ENCODE measurements around the gene CELF4.

Gene CELF4

DNA sequence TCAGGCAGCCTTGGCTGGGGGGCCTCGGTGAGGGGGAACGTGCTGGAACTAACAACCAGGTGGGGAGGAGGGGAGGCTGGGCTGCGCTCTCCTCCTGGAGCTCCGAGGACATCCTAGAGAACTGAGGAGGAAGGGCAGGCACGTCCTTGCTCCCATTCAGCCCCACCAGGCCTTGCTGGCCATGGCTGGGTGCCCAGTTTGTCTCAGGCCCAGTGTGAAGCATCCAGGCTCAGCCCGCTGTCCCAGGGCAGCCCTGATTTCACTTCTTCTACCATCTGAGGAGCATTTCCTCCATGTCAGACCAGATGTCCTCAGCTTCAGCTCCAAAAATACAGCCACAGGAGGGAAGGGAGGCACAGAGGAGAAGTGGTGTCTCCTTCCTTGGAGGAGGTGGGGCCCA, 125.4 kb downstream of the CELF4 start:
- DNase-seq (ENCODE audit: low spot score): no peak

DNA sequence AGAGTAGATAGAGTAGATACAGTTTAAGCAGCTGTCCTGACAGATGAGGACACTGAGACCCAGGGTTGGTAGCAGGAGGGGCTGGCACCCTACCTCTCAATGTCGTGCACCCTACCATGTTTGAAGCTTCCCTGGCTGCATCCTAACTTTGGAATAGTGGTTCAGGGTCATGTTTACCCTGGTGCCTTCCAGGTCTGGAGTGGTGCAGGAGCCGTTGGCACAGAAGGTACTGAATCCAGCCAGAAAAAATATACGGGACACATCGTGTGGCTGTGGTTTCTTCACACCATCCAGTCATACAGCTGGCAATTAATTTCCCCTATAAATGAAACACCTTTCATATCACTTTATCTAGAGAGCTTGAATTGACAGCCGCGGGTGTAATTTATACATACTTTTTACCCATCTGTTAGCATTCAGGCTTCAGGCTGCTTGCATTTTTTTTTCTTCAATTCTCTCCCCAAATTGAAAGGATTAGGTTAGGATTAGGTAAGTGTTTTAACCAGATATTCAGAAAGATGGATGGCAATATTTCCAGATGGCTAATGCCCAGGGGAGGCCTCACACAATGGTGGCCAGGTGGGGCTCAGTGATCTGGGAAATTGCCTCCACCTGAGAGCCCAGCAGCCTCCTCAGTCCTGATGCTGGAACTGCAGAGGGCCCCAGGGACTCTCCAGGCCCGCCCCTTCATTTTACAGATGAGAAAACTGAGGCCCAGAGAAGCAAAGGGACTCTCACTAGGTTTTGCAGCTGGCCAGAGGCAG, 127.0 kb downstream of the CELF4 start:
- DNase-seq (ENCODE audit: low spot score): peak; percentile 78

DNA sequence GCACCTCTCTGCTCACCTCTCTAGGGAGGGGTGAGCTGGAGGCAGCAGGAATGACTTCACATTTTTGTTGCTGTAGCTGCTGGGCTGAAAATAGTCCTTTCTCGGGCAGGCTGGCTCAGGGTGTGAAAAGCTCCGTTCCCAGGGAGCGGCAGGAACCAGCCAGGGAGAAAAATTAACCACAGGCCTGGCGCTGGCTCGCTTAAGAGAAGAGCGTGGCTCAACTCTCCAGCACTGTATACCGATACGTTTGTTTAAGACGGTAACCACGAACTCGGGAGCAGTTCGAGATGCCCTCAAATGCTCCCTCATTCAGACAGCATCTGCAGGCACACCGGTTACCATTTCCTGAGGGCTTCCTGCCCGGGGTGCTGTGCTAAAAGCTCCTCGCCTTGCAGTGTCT, 129.6 kb downstream of the CELF4 start:
- DNase-seq (ENCODE audit: low spot score): no peak

DNA sequence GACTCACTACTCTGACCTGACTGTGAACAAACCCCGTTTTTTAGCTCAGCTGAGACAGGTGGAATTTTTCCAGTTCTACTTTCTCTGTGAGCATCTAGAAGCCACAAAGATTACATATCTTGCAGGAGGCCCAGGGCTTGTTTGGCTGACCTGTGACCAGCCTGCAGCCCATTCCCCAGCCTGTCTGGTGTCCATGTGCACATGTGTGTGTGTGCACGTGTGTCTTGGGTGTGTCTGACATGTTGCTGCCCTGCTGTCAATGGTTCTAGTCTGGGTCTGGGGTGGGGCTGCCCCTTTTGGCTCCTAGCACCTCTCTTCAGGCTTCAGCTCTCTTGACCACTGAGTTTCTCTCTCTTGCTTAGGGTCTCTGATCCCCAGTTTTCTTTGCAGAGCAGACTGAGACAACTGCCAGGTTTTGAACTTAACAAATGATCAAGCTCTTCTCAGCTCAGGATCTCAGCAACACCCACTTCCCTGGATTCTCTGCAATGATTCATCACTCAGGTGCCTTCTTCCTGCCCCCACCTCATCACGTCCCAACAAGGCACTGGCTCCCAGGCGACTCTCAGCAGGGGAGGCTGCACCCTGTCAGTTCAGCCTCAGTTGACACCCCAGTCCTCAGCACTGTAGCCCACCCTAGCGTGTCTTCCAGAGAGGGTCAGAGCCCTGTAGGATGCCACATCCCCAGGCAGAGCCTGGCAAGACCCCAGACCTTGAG, 130.3 kb downstream of the CELF4 start:
- no peak for DNase-seq (ENCODE audit: low spot score)

DNA sequence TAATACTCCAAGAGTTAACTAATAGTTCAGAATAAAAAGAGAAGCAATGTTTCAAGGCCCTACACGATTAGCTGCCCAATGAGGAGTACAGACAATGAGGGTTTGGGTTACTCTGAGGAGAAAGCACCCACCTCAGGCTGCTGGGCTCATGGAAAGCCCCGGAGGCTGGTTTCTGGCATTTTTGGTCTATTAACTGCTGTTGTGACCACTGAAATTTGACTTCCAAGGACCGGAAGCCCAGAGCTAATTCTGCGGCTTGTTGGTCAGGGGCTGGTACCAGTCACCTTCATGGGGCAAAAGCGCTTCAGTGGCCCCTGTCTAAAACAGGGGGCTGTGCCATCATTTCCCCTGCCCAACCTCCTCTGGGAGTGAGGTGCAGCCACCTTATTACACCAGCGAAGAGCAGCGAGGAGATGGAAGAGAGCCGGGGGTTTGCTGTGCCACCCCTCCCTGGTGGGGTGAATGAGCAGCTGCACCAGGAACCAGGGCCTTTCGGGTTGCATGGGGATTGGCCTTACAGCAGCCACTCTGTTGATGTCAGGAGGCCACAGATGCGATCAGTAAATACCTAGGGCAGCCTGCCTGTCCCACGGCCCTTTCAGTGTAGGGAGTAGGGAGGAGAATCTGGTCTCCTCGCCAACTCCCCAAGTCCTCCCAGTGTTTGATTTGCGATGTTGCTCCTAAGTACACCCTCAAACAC, 131.3 kb downstream of the CELF4 start:
- no peak for DNase-seq (ENCODE audit: low spot score)

DNA sequence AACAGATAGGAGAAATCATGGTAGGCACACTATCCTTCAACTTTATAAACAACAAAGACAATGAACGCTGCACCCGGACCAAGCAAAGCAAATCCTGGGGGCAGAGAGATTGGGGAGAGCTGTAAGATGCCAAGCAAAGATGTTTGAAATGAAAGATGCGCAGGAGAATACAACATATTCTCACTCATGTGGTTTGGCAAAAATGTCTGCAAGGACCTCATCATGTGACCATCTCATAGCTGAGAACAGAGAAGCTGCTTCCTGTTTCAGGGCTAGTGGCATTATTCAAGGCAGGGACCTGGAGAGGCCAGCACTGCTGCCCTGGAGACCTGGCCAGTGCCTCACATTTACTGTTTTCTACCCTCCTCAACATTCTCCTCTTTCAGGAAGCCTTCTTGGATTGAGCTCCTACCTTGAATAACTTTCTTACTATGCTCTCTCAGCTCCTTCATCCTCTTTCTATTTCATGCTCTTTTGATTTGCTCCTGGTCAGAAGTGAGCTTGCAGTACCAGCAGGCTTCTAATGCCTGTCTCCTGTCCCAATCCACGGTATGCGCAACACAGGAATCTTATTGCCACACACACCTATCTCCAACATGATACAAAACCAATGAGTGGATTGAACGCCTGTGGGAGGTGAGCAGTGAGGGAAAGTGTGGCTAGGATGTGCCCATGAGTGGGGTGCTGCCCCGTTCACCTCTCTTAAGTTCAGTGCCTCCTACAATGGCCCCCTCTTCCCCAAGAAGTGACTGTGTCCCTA, 133.0 kb downstream of the CELF4 start:
- DNase-seq (ENCODE audit: low spot score): no peak

DNA sequence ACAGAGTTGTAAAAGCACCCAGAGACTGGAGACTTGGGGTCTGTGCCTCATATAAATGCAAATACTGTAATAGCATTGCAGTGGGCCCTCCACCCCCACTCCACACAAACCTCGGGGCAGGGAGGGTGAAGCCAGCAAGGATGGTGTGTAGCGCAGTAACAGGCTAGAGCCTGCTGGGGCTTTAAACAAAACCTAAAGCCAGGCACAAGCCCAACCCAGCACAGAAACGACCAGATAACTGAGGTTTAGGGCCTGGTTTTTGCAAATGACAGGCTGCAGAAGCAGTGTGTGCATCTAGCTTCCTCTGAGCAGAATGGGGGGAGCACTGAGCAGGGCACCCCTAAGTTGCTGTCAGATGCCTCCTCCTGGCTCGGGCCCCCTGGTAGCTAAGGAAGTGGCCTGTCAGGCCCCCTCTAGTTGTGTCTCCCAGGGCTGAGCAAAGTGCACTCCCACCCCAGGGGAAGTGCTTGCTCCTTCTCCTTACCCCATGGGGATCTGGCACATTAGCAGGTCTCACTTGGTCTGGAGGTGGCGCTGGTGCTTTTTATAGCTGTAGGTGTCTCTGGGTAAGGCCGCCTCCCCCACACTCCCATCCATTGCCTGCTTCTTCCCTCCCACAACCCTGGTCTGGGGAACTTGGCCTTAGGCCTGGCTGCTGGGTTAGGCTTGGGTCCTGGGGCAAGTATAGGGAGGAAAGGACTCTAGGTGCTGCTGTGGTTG, 135.1 kb downstream of the CELF4 start:
- peak; percentile 77 for DNase-seq (ENCODE audit: low spot score)

DNA sequence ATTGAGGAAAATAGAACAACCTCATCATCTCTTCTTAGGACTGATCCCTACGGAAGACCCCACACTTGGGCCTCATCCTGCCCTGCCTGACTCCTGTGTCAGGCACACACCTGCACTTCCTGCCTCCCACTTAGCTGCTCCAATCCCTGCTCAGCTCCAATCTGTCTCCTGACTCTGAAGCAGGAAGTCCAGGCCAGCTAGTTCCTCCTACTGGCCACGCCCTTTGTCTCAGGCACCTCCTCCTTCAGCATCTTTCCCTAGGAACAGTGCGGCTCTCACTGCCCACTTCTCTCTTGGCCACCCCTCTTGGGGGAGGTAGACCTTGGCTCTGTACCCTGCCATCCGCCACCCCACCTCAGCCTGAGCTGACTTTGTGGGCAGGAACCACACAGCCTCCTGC, 135.8 kb downstream of the CELF4 start:
- DNase-seq (ENCODE audit: low spot score): no peak

DNA sequence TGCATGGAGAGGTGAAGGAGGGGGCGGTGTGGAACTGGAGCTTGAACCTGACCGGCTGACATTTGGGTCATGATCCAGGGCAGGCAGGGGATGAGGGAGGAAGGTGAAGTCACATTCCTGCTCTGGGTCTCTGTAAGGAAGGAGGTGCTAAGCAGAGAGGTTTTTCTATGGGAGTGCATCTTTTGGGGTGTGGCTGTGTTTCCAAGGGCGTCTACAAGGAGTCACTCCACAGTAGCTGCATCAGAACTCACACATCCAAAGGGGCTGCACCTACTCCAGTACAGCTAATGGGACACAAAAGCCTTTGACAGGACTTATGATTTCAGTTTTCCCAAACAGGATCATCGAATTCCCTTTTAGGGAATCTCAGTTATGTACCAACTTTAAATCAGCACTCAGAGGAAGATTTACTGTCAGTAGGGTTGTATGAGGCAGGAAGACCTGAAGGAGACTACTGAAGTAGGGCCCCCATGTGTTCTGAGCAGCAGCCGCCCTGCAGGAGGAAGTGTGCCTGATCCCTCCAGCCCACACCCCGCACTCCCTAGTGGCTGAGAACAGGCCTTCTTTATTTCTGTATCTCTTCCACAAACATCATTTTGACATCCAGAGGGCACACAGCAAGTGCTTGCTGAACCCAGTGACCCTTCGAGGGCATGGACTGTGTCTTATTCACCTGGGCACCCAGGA, 137.2 kb downstream of the CELF4 start:
- DNase-seq (ENCODE audit: low spot score): no peak

DNA sequence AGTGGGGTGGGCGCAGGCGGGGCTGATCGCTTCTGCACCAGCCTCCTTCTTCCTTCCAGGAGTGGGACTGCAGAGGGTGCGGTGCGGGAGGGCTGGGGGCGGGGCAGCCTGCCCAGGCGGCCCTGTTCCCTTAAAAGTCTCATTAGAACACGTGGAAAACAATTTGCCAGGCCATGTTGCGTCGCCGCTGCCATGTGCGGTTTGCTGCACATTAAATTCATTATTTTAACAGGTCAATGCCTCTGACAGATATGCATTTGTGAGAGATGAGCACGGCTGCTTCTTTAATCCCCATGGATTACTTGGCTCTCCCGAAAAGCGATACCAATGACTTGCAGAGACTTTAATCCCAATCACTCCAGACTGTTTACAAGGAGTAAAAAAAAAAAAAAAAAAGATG, 139.0 kb downstream of the CELF4 start:
- DNase-seq (ENCODE audit: low spot score): peak; percentile 88

DNA sequence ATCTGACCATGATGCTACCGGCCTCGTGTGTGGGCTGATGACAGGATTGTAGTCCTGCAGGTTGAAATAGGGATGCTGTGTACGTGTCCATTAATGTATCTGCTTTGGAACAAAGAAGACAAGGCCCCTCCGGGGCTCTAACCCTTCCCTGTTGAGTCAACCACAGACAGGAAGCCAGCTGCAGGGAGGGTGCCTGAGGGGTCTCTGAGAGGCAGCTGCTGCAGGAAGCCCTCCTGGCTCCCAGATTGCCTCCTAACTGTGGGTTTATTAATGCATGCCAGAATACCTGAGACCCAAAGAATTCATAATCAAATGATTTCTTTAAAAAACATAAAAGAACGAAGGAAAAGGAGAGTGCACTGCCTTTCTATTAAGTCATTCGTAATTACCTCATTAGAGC, 140.4 kb downstream of the CELF4 start:
- DNase-seq (ENCODE audit: low spot score): no peak

DNA sequence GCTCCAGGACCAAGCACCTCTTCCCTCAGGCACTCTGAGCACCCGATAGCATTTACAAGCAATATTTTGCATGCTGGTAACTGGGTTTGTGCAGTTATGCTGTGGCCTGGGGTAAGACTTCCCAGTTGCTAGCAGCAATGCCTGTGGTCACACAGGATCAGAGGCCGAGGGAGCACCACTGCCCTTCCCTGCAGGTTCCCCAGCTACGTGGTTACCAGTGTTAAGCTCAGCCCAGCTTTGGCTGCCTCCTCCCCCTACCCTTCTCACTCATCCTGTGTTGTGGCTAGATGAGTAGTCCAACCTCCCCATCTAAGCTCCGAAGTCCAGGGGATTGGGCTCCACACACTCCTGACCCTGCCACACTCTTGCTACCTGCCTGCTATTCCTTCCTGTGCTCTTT, 141.1 kb downstream of the CELF4 start:
- DNase-seq (ENCODE audit: low spot score): no peak

DNA sequence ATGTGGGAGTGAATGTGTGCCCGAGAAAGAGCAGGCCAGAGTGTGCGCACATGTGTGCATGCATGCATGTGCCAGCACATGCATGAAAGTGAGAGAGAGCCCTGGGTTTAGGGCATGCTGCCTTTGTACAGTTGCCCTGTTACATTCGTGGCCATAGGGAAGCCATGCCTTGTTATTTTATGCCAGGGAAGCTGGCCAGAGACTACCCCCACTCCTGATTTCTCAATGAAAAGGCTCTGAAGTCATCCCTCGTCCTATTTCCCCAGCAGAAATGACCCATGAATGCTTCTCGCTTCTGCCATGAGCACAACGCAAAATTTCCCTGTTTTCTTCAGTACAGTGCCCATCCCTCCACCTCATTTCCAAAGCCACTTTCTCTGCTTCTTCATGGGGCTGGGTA, 143.0 kb downstream of the CELF4 start:
- DNase-seq (ENCODE audit: low spot score): no peak

DNA sequence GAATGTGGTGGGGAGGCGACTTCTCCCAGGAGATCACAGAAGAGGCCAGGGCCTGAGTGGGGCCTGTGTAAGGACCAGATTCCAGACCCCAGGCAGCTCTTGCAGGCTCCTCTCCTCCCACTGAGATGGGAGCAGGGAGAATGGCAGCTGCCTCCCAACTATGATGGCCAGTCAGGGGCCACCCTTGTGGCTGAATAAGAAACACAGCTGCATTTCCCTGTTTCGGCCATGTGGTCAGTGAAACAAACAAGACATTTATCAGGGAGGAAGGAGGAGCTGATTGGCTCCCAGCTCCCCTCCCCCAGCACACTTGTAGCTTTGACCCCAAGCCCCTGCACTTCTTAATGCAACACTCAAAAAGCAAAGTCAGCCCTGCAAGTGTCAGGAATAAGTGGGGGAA, 143.5 kb downstream of the CELF4 start:
- no peak for DNase-seq (ENCODE audit: low spot score)

DNA sequence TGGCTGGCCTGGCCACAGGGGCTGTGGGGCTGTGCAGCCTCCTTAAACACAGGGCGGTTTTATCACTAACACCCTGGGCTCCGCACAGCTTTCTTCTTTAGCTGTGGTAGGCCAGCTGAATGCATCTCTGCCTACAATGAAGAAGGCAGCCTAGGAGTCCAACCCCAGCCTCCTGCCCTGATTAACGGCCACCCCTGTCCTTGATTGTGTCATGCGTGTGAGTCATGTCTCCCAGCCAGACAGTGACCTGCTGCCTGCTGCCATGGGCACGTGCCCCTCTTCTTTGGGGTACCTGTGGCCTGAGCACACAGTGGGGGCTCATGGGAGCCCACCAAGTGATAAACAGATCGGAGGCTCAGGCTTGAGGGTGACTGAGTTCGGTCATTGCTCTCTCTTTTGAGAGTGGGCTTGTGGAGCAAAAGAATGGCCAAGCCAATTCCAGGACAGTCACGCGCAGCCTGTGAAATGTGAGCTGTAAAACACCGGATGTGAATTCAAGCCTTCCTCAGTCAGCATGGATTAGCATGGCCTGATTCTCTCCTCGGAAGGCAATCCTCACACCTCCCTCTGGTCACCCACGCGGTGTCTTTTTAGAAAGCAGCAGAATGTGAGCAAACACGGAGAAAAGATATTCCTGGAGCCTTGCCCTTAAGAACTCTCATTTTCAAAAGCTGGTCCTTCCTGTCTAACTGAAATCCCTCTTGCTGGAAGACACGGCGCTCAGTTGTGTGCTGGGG, 144.1 kb downstream of the CELF4 start:
- DNase-seq (ENCODE audit: low spot score): no peak

DNA sequence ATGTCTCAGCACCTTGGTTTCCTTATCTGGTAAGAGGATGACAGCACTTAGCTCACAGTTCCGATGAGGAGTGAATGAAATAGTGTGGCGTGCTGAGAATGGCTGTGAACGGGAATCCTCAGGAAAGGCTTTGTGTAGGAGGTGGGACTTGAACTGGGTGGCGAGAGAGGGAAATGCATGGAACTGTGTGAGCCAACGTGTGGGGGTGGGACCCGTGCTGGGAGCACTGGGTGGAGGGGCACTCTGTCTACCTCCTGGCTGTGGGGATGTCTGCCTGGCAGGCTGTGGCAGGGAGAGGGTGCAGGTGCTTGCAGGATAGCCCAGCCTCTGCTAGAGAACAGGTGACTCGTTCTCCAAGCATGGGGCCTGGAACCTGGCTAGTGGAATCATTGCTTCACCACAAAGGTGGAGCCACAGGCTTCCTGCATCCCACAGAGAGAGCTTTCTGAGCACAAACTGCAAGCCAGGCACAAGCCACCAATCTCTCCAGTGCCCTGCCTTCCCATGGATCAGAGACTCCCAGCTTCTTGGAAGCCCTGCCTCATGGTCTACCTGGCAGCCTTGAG, 145.2 kb downstream of the CELF4 start:
- DNase-seq (ENCODE audit: low spot score): no peak

DNA sequence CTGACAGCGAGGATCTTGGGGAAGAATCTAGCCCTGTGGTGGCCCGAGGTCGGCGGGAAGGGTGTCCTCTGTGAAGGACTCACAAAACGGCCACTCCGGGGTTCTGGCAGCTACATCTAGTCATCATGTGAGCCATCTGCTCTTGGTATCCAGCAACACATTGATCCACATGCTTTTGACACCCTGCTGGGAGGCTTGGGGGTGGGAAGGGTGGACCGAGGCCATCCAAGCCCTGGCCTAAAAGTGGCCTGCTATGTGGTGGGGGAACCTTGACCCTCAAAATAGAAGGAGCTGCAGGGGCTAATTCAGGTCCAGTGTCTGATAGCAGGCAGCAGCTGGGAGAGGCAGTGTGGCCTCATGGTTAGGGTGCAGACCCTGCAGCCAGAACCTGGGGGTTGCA, 145.7 kb downstream of the CELF4 start:
- no peak for DNase-seq (ENCODE audit: low spot score)

DNA sequence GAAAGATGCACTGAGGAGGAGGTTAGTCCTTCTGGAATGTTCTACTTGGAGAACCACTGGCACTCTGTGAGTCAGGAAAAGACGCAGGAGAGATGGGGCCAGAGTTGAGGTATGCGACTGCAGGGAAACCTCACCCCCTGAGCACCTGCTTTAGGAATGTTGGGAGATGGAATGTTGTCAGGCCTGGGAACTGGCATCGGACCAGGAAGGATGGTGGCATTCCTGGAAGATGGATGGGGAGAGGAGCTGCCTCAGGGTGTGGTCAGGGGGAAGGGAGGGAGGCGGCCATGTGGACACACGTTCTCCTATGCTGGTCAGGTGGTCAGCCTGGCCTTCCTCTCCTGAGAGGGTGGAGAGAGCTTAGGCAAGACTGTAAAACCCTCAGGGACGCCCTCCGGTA, 146.3 kb downstream of the CELF4 start:
- no peak for DNase-seq (ENCODE audit: low spot score)

DNA sequence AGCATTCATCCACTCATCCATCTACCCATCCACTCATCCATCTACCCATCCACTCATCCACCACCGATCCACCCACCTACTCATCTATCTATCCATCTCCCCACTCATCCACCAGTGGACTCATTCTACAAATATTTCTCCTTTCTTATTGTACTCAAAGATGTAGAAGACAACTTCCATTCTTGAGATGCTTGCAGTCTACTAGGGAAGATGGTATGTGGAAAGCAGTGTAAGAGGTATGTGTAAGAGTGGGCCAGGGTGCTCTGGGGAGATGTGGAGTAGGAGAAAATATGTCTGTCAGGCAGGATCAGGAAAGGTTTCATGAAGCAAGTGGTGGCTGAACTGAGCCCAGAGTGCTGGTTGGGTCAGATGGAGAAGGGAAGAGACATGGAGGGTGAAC, 150.8 kb downstream of the CELF4 start:
- DNase-seq (ENCODE audit: low spot score): no peak

DNA sequence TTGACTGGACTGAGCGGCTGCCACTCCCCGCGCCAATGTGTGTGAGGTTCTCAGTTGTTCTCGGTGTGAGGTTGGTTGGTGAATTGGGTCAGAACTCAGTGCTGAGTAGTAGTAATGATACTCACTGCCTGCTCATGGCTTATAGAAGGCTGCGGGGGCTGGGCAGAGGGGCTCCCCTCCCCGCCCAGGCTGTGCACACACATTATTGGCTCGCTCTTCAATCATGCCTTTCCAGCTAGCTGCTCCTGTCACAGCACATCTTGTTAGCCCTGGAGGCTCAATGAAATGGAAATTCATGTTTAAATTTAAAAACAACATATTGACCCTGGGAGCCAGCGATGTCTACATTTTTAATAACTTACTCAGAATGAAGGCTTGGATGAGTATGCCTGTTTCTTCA, 152.8 kb downstream of the CELF4 start:
- no peak for DNase-seq (ENCODE audit: low spot score)
